PFSK-1 (cell line): ENCODE results near the gene UTP14C.

Experiments used
- FOXP2 ChIP-seq: optimal IDR thresholded peaks from 2 replicates; pipeline ENCODE3; 2011; ENCODE audit warnings: borderline replicate concordance, control low read depth, inconsistent platforms; ENCODE audit not compliant: insufficient read depth; ENCODE audit errors: extremely low read length, extremely low read depth
- POLR2AphosphoS5 ChIP-seq: IDR thresholded peaks from 2 replicates; pipeline ENCODE4 v1.6.1; 2012; ENCODE audit warnings: low read depth, mild to moderate bottlenecking, control low read depth, low read length, moderate library complexity
- REST ChIP-seq, 2 experiments: IDR thresholded peaks; 2 replicates each; pipeline versions ENCODE4 v1.6.1 to v1.8.0; 2011 to 2012; ENCODE audit warnings: low read depth in 2 of 2, low read length in 2 of 2, control low read depth in 1 of 2, inconsistent platforms in 1 of 2, mild to moderate bottlenecking in 1 of 2, moderate library complexity in 1 of 2; ENCODE audit not compliant: insufficient read depth in 1 of 2
- SIN3A ChIP-seq: IDR thresholded peaks from 2 replicates; pipeline ENCODE4 v1.6.1; 2012; ENCODE audit warnings: mild to moderate bottlenecking, low read length, moderate library complexity, borderline replicate concordance; ENCODE audit not compliant: insufficient read depth
- TAF1 ChIP-seq: IDR thresholded peaks from 2 replicates; pipeline ENCODE4 v1.6.1; 2012; ENCODE audit warnings: low read length, control low read depth, borderline replicate concordance; ENCODE audit not compliant: insufficient read depth

- TF ChIP-seq POLR2AphosphoS5 (no peak), TAF1 (no peak), SIN3A (no peak), REST (IDR thresholded peaks at IDR 0.05; ENCODE audit: insufficient read depth in 1 of 2, low read depth in 2 of 2, low read length in 2 of 2) (no peak), FOXP2 (no peak)
Observed at GRCh38 chr13:52022356-52022755, 2.1 kb upstream of the UTP14C start.
